ENCODE measurements around the gene ROMO1. TPM values are rescaled to one million over a fixed set of nuclear protein-coding genes. Genes with fewer than 3 reads are reported as not detected.

The ROMO1 gene
- total and polyA plus RNA-seq, 2 of the 8 experiments (the other 6 are each of a cell fraction or from before 2014, with no cell fraction given), result 164 to 702 TPM

- TF ChIP-seq E2F6 (IDR thresholded peaks at IDR 0.05) (no peak), ATF3 (IDR thresholded peaks at IDR 0.05; ENCODE audit: insufficient read depth, low read depth, low read length) (no peak), TEAD4 (IDR thresholded peaks at IDR 0.05; ENCODE audit: low read depth, low read length) (no peak), POU5F1 (IDR thresholded peaks at IDR 0.05; ENCODE audit: low read depth, low read length) (no peak)
These were observed 41.9 kb upstream of the ROMO1 start (continued) for GRCh38 chr20:35657271-35657670.
